GM13976 (cell line): Measurements from ENCODE around the gene GRAMD4.

ENCODE experiments used
- DNase-seq: peaks from one replicate; pipeline ENCODE4 v3.0.0; 2012; ENCODE audit warnings: low spot score
- in situ Hi-C: fragments of 300-500 bp; cut with MboI; formaldehyde crosslinking; loops from one replicate; pipeline ENCODE4 v1.12.0; 2022; ENCODE audit warnings: low sequenced_read_pairs, mixed read lengths, inconsistent platforms; ENCODE audit not compliant: unreplicated experiment
- TF ChIP-seq, protein P1 (sequence below): IDR thresholded peaks from 2 replicates; pipeline ENCODE4 v1.5.1; 2012; ENCODE audit warnings: borderline replicate concordance, mild to moderate bottlenecking; ENCODE audit not compliant: insufficient read depth; ENCODE audit errors: extremely low read depth, missing control alignments, control extremely low read depth

Gene GRAMD4

DNA sequence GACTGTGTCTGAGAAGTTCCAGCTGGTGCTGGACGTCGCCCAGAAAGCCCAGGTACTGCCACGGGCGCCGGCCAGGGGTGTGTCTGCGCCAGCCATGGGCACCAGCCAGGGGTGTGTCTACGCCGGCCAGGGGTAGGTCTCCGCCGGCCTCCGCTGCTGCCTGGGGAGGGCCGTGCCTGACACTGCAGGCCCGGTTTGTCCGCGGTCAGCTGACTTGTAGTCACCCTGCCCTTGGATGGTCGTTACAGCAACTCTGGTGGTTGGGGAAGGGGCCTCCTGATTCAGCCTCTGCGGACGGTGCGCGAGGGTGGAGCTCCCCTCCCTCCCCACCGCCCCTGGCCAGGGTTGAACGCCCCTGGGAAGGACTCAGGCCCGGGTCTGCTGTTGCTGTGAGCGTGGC is 47.9 kb downstream of the GRAMD4 start:
- DNase-seq, result no peak
- TF ChIP-seq, protein P1, sequence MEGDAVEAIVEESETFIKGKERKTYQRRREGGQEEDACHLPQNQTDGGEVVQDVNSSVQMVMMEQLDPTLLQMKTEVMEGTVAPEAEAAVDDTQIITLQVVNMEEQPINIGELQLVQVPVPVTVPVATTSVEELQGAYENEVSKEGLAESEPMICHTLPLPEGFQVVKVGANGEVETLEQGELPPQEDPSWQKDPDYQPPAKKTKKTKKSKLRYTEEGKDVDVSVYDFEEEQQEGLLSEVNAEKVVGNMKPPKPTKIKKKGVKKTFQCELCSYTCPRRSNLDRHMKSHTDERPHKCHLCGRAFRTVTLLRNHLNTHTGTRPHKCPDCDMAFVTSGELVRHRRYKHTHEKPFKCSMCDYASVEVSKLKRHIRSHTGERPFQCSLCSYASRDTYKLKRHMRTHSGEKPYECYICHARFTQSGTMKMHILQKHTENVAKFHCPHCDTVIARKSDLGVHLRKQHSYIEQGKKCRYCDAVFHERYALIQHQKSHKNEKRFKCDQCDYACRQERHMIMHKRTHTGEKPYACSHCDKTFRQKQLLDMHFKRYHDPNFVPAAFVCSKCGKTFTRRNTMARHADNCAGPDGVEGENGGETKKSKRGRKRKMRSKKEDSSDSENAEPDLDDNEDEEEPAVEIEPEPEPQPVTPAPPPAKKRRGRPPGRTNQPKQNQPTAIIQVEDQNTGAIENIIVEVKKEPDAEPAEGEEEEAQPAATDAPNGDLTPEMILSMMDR, result no peak
- in situ Hi-C loops, result no loop called here

DNA sequence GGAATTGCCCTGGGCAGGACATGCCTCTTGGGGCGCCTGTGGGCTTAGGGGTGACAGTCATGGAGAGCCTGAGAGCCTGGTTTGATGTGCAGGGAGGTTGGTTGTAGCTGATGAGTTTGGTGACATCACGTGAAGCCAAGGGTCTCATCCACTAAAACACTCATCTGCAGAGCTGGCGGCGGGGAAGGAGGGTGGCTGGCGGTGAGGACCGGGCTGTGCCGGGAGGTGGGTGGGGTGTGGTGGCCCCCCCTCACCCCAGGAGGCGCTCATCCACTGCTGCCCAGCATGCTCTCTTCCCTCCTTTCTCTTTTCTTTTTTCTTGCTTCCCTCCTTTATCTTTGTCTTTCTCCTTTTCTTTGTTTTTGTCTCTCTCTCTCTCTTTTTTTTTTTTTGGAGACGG is 49.0 kb downstream of the GRAMD4 start:
- TF ChIP-seq, protein P1, result no peak
- in situ Hi-C loops, result no loop called here
- DNase-seq, result no peak

DNA sequence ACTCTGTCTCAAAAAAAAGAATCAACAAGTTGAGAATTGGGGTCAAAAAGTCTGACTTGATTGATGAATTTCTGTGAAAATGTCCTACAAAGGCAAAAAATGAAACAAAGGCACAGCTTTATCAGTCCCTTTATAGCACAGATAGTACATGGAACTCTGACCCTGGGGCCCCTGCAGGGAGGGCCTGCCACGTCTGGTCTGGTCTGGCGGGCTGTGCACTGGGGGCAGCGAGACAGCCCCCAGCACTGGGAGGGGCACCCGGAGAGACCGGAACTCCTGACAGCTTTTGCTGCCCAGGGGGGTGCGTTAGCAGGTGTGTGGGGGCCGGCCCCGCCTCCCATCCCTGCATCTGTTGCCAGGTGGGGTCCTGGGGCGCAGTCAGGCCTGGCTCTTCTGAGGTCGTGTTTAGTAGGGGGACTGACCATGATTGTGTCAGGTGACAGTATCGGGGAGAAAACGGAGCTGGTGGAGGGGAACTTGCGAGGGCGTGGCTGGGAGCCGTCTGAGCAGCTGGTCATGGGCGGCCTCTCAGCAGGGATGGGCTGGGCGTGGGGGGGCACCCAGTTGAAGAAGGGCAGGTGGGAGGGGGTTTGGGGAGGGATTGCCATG is 51.7 kb downstream of the GRAMD4 start:
- in situ Hi-C loops, result no loop called here
- TF ChIP-seq, protein P1, result no peak
- no peak for DNase-seq

DNA sequence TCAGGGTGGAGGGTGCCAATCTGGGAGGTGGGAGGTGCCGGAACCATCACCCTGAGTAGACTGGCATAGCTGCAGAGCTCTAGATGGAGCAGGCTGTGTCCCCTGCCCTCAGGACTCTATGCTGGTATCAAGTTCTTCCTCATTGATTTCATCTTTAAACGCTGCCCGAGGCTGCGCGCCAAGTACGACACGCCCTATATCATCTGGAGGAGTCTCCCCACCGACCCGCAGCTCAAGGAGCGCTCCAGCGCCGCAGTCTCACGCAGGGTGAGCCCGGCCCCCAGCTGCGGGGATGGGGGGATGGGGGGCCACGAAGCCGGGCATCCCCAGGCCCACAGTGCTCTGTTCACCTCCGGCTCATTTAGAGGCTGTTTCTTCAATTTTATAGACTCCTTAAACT is 52.5 kb downstream of the GRAMD4 start:
- no peak for DNase-seq
- in situ Hi-C loops, result no loop called here

DNA sequence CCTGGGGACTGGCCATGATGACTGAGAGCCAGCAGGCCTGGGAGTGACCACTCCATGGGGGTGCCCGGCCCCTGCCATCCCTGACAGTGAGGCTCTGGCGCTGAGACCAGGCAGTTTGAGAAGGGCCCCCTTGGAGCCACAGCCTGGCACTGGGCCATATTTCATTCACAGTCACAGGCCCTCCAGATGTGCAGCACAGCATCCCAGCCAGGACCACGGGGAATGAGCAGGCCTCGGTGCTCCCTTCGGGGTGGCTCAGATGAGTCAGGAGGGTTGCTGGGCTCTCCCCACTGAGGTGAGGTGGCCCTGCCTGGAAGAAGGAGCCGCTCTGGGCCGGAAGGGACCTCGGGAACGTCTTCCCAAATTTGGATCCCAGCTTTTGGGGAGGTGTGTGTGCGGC is 53.0 kb downstream of the GRAMD4 start:
- DNase-seq, result no peak
- in situ Hi-C loops, result no loop called here
- TF ChIP-seq, protein P1, result no peak

More for the DNA sequence above, 52.5 kb downstream of the GRAMD4 start:
- TF ChIP-seq, protein P1, result no peak

DNA sequence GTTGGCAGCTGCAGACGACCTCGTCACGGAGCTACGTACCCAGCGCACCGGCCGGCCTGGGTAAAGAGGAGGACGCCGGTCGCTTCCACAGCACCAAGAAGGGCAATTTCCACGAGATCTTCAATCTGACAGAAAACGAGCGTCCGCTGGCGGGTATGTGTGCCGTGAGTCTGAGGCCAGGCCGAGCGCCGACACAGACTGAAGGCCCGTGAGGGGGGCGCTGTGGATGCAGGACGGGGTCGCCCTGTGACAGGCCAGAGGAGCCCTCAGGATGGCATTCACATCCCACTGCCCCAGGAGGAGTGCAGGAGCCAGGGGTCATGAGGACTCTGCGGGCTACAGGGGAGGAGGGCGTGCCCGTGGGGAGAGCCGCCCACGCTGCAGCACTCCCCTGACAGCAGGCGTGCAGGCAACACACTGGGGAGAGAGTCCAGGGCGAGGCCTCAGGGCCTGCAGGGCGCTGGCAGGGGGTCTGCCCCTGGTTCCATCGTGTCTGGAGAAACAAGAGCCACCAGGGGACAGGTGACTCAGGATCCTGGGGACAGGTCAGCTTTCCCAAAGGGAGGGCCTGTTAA is 53.6 kb downstream of the GRAMD4 start:
- in situ Hi-C loops, result no loop called here
- DNase-seq, result no peak
- TF ChIP-seq, protein P1, result no peak

DNA sequence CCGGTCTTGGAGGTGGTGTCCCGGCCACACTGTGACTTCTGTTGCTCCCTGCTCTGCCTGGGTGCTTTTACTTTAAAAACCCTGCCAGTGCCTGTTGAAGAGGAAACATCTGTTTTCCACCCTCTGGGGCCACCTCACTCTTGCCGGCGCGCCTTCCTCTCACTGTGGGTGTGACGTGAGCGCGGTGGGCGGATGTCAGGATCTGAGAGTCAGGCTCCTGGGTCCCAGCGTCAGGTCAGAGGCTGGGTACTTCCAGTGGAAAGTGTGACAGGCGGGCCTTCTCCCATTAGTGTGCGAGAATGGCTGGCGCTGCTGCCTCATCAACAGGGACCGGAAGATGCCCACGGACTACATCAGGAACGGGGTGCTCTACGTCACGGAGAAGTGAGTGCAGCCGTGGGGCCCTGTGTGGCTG is 54.2 kb downstream of the GRAMD4 start:
- TF ChIP-seq, protein P1, result no peak
- in situ Hi-C loops, result no loop called here
- DNase-seq, result peak; percentile 82
